ENCODE data around the gene HDDC3.

Gene HDDC3

GRCh38 chr15:90931828-90932659 lies at the start of gene HDDC3:
Gene HDDC3, minus strand, starts transcription at chr15:90932549. Its CDS starts 9 bp downstream, at chr15:90932540.
- peak; percentile 73 to 95 (median 90) for DNase-seq (ENCODE audit: low read depth in 2 of 3, low spot score in 2 of 3)

GRCh38 chr15:90982135-90982534 lies 49.8 kb upstream of the HDDC3 start:
- no peak for DNase-seq (ENCODE audit: low read depth in 2 of 3, low spot score in 2 of 3)

GRCh38 chr15:90981681-90982080 lies 49.3 kb upstream of the HDDC3 start:
- no peak for DNase-seq (ENCODE audit: low read depth in 2 of 3, low spot score in 2 of 3)

GRCh38 chr15:90979582-90979981 lies 47.2 kb upstream of the HDDC3 start:
- DNase-seq (ENCODE audit: low read depth in 2 of 3, low spot score in 2 of 3): no peak

GRCh38 chr15:90974216-90974615 lies 41.9 kb upstream of the HDDC3 start:
- DNase-seq (ENCODE audit: low read depth in 2 of 3, low spot score in 2 of 3): no peak

- no peak for DNase-seq (ENCODE audit: low read depth in 2 of 3, low spot score in 2 of 3)
Measured at GRCh38 chr15:90972133-90972532, 39.8 kb upstream of the HDDC3 start.

- DNase-seq (ENCODE audit: low read depth in 2 of 3, low spot score in 2 of 3): no peak
Measured at GRCh38 chr15:90970274-90970673, 37.9 kb upstream of the HDDC3 start.

- no peak for DNase-seq (ENCODE audit: low read depth in 2 of 3, low spot score in 2 of 3)
Measured at GRCh38 chr15:90968434-90968833, 36.1 kb upstream of the HDDC3 start.

- DNase-seq (ENCODE audit: low read depth in 2 of 3, low spot score in 2 of 3): no peak
Measured at GRCh38 chr15:90967206-90967605, 34.9 kb upstream of the HDDC3 start.

- DNase-seq (ENCODE audit: low read depth in 2 of 3, low spot score in 2 of 3): no peak
Measured at GRCh38 chr15:90966262-90966661, 33.9 kb upstream of the HDDC3 start.

GRCh38 chr15:90962021-90962420 lies 29.7 kb upstream of the HDDC3 start:
- DNase-seq (ENCODE audit: low read depth in 2 of 3, low spot score in 2 of 3): no peak

- no peak for DNase-seq (ENCODE audit: low read depth in 2 of 3, low spot score in 2 of 3)
Measured at GRCh38 chr15:90960298-90961091, 28.1 kb upstream of the HDDC3 start.

GRCh38 chr15:90959894-90960293 lies 27.5 kb upstream of the HDDC3 start:
- DNase-seq (ENCODE audit: low read depth in 2 of 3, low spot score in 2 of 3): no peak

GRCh38 chr15:90959028-90959595 lies 26.8 kb upstream of the HDDC3 start:
- no peak for DNase-seq (ENCODE audit: low read depth in 2 of 3, low spot score in 2 of 3)

GRCh38 chr15:90957791-90958190 lies 25.4 kb upstream of the HDDC3 start:
- no peak for DNase-seq (ENCODE audit: low read depth in 2 of 3, low spot score in 2 of 3)

- DNase-seq (ENCODE audit: low read depth in 2 of 3, low spot score in 2 of 3): no peak
Measured at GRCh38 chr15:90957031-90957790, 24.9 kb upstream of the HDDC3 start.

- peak; percentile 44 to 60 (median 57) for DNase-seq (ENCODE audit: low read depth in 2 of 3, low spot score in 2 of 3)
Measured at GRCh38 chr15:90956274-90957030, 24.1 kb upstream of the HDDC3 start.

GRCh38 chr15:90955624-90956273 lies 23.4 kb upstream of the HDDC3 start:
- no peak for DNase-seq (ENCODE audit: low read depth in 2 of 3, low spot score in 2 of 3)

GRCh38 chr15:90954712-90955623 lies 22.6 kb upstream of the HDDC3 start, which contains the start of gene RCCD1:
Gene RCCD1, plus strand, starts transcription at chr15:90954884. Its CDS starts 1,851 bp downstream, at chr15:90956735.
- DNase-seq (ENCODE audit: low read depth in 2 of 3, low spot score in 2 of 3): peak; percentile 72 to 81 (median 80)

All from activated CD8-positive, alpha-beta memory T cell treated with anti-CD3 and anti-CD28 coated beads for 48 hours (primary cell).